Measurements from ENCODE around the gene TCEA2.

- TF ChIP-seq CTCF (IDR thresholded peaks at IDR 0.05) (no peak), POLR2AphosphoS5 (IDR thresholded peaks at IDR 0.05) (no peak), EP300 (IDR thresholded peaks at IDR 0.05) (no peak)
Observed at GRCh38 chr20:64078934-64079272, 15.9 kb downstream of the TCEA2 start.

All from gastroesophageal sphincter (tissue), 3 donors.